Neural cell (in vitro differentiated cells): ENCODE results near the gene PCDHB5. TPM values are rescaled to one million over a fixed set of nuclear protein-coding genes. Genes with fewer than 3 reads are reported as not detected.

Experiments
- H2AFZ ChIP-seq: fragments of 200-600, 300-800 bp; sonication (generic), shearing (Covaris generic); 2 replicates; pipeline ENCODE4 v1.6.0; 2014; ENCODE audit warnings: low read depth, mild to moderate bottlenecking, antibody characterized with exemption, low read length, moderate library complexity
- H3F3A ChIP-seq: fragments of 200-600 bp; shearing (Covaris generic); 2 replicates; pipeline ENCODE4 v1.6.1; 2016; ENCODE audit warnings: mild to moderate bottlenecking, moderate library complexity, mixed read lengths, antibody characterized with exemption, low read length; ENCODE audit not compliant: insufficient read depth, poor library complexity, severe bottlenecking
- H3K27ac ChIP-seq: fragments of 200-600, 300-800 bp; sonication (generic), shearing (Covaris generic); 2 replicates; pipeline ENCODE4 v1.5.1; 2014; ENCODE audit warnings: mild to moderate bottlenecking, low read length, moderate library complexity
- H3K27me3 ChIP-seq: fragments of 300-800, 200-600 bp; sonication (generic), shearing (Covaris generic); 2 replicates; pipeline ENCODE4 v1.6.0; 2014; ENCODE audit warnings: mild to moderate bottlenecking, low read depth, low read length, moderate library complexity; ENCODE audit not compliant: insufficient read depth
- H3K36me3 ChIP-seq: fragments of 300-800, 200-600 bp; sonication (generic), shearing (Covaris generic); 2 replicates; pipeline ENCODE4 v1.5.1; 2014; ENCODE audit warnings: mild to moderate bottlenecking, antibody characterized with exemption, low read length, moderate library complexity; ENCODE audit not compliant: insufficient read depth
- H3K4me2 ChIP-seq: fragments of 300-800, 200-600 bp; sonication (generic), shearing (Covaris generic); 2 replicates; pipeline ENCODE4 v1.6.0; 2014; ENCODE audit warnings: mild to moderate bottlenecking, low read length
- H3K4me3 ChIP-seq: fragments of 300-800, 200-600 bp; sonication (generic), shearing (Covaris generic); 2 replicates; pipeline ENCODE4 v1.5.1; 2014; ENCODE audit warnings: mild to moderate bottlenecking, low read length, moderate library complexity
- H3K79me2 ChIP-seq: fragments of 200-600 bp; shearing (Covaris generic); replicated peaks from 2 replicates; pipeline ENCODE4 v1.6.0; 2014; ENCODE audit warnings: mild to moderate bottlenecking, low read length, moderate library complexity; ENCODE audit not compliant: insufficient read depth
- H3K9ac ChIP-seq: fragments of 300-800, 200-600 bp; sonication (generic), shearing (Covaris generic); 2 replicates; pipeline ENCODE4 v1.6.1; 2016; ENCODE audit warnings: mild to moderate bottlenecking, low read length, mixed read lengths
- H3K9me2 ChIP-seq: fragments of 200-600 bp; shearing (Covaris generic); 2 replicates; pipeline ENCODE4 v1.6.1; 2016; ENCODE audit warnings: mild to moderate bottlenecking, low read length, mixed read lengths; ENCODE audit not compliant: insufficient read depth
- H3K9me3 ChIP-seq: fragments of 200-600, 300-800 bp; sonication (generic), shearing (Covaris generic); 2 replicates; pipeline ENCODE4 v1.6.1; 2016; ENCODE audit warnings: mild to moderate bottlenecking, mixed run types, low read length, moderate library complexity, mixed read lengths
- H4K20me1 ChIP-seq: fragments of 200-600 bp; shearing (Covaris generic); 2 replicates; pipeline ENCODE4 v1.6.1; 2016; ENCODE audit warnings: mild to moderate bottlenecking, mixed run types; ENCODE audit not compliant: insufficient read depth
- POLR2AphosphoS5 ChIP-seq: IDR thresholded peaks from 2 replicates; pipeline ENCODE4 v1.6.1; 2012
- RAD21 ChIP-seq: fragments of 450-650 bp; conservative IDR thresholded peaks from 2 replicates; pipeline ENCODE4 v1.6.1; 2014; ENCODE audit warnings: antibody characterized with exemption, mild to moderate bottlenecking, moderate library complexity
- polyA plus RNA-seq: library from polyadenylated mRNA; depleted of rRNA; stranded (reverse); fragments of >200 nt; gene quantifications from 2 replicates; pipeline ENCODE4 v1.2.3, GENCODE V29; 2014

Gene PCDHB5
- polyA plus RNA-seq, 1 donor from 2014 or later: 4.7 TPM

GRCh38 chr5:141186897-141187512, 52.0 kb downstream of the PCDHB5 start, which contains the start of gene PCDHB9:
TSS of gene PCDHB9 (plus strand) at chr5:141187161. CDS start at chr5:141187319, 158 bp downstream.
- H3K4me3 ChIP-seq: peak within 1 kb of the TSS; percentile 28
- H2AFZ ChIP-seq: no peak within 1 kb of the TSS
- no peak for TF ChIP-seq POLR2AphosphoS5
- TF ChIP-seq RAD21: peak; percentile 27

More at GRCh38 chr5:141186897-141187512, 52.0 kb downstream of the PCDHB5 start, which contains the start of gene PCDHB9:
- Histone ChIP-seq H3K9me2 (no peaks in the 10 kb centered on the region), H3K79me2 (no peaks in the 10 kb centered on the region), H3K36me3 (no peaks in the 10 kb centered on the region), H3K4me2 (no peak within 1 kb of the TSS), H3K27me3 (no peaks in the 10 kb centered on the region), H3K9ac (no peak within 1 kb of the TSS), H3F3A (no peaks in the 10 kb centered on the region), H3K9me3 (peaks cover 7% of the 10 kb centered on the region), H4K20me1 (no peaks in the 10 kb centered on the region), H3K27ac (no peak within 1 kb of the TSS)

Other genes with a start within 250 kb of the PCDHB5 start
- gene PCDHAC1, start 208.9 kb upstream of the PCDHB5 start, polyA plus RNA-seq: 2.4 and 3.3 TPM in 2 replicates
- 7.6 and 9.3 TPM in 2 replicates for gene PCDHAC2, start 168.7 kb upstream of the PCDHB5 start, polyA plus RNA-seq
- gene PCDHB1, start 83.8 kb upstream of the PCDHB5 start, polyA plus RNA-seq: 0.10 TPM in 1 of 2 replicates, not detected in the other
- gene PCDHB2, start 40.6 kb upstream of the PCDHB5 start, polyA plus RNA-seq: 103 and 105 TPM in 2 replicates
- gene PCDHB3, start 34.7 kb upstream of the PCDHB5 start, polyA plus RNA-seq: 3.9 and 4.9 TPM in 2 replicates
- 4.2 and 4.3 TPM in 2 replicates for gene PCDHB4, start 13.4 kb upstream of the PCDHB5 start, polyA plus RNA-seq
- gene PCDHB6, start 14.9 kb downstream of the PCDHB5 start, polyA plus RNA-seq: 1.6 and 1.7 TPM in 2 replicates
- gene PCDHB7, start 37.4 kb downstream of the PCDHB5 start, polyA plus RNA-seq: 0.99 and 2.1 TPM in 2 replicates
- gene PCDHB8, start 42.6 kb downstream of the PCDHB5 start, polyA plus RNA-seq: 0.76 and 0.81 TPM in 2 replicates
- gene PCDHB16, start 47.2 kb downstream of the PCDHB5 start, polyA plus RNA-seq: 2.1 and 2.8 TPM in 2 replicates
- gene PCDHB9, start 52.0 kb downstream of the PCDHB5 start, polyA plus RNA-seq: 4.8 and 4.9 TPM in 2 replicates
- 8.7 and 9.6 TPM in 2 replicates for gene PCDHB10, start 57.1 kb downstream of the PCDHB5 start, polyA plus RNA-seq
- gene PCDHB11, start 64.4 kb downstream of the PCDHB5 start, polyA plus RNA-seq: 2.7 and 3.7 TPM in 2 replicates
- gene PCDHB12, start 73.5 kb downstream of the PCDHB5 start, polyA plus RNA-seq: 1.3 and 2.2 TPM in 2 replicates
- 1.0 and 1.6 TPM in 2 replicates for gene PCDHB13, start 78.7 kb downstream of the PCDHB5 start, polyA plus RNA-seq
- gene PCDHB14, start 88.1 kb downstream of the PCDHB5 start, polyA plus RNA-seq: 12.6 and 18.3 TPM in 2 replicates
- 11.2 and 13.7 TPM in 2 replicates for gene PCDHB15, start 110.2 kb downstream of the PCDHB5 start, polyA plus RNA-seq
- gene SLC25A2, start 168.8 kb downstream of the PCDHB5 start, polyA plus RNA-seq: not detected in 2 replicates
- 173 and 198 TPM in 2 replicates for gene TAF7, start 185.6 kb downstream of the PCDHB5 start, polyA plus RNA-seq
- 0.19 and 0.50 TPM in 2 replicates for gene PCDHGA1, start 195.3 kb downstream of the PCDHB5 start, polyA plus RNA-seq
- gene PCDHGA2, start 203.6 kb downstream of the PCDHB5 start, polyA plus RNA-seq: 0.21 and 0.26 TPM in 2 replicates
- gene PCDHGA3, start 208.6 kb downstream of the PCDHB5 start, polyA plus RNA-seq: 0.10 and 0.26 TPM in 2 replicates
- 0.46 and 0.68 TPM in 2 replicates for gene PCDHGB1, start 214.9 kb downstream of the PCDHB5 start, polyA plus RNA-seq
- gene PCDHGA4, start 219.8 kb downstream of the PCDHB5 start, polyA plus RNA-seq: 0.38 TPM in 1 of 2 replicates, not detected in the other
- 0.30 and 0.43 TPM in 2 replicates for gene PCDHGB2, start 224.8 kb downstream of the PCDHB5 start, polyA plus RNA-seq
- gene PCDHGA5, start 229.0 kb downstream of the PCDHB5 start, polyA plus RNA-seq: 0.25 TPM in 1 of 2 replicates, not detected in the other
- not detected in 2 replicates for gene PCDHGB3, start 235.0 kb downstream of the PCDHB5 start, polyA plus RNA-seq
- 0.09 TPM in 1 of 2 replicates, not detected in the other for gene PCDHGA6, start 238.7 kb downstream of the PCDHB5 start, polyA plus RNA-seq
- not detected in 2 replicates for gene PCDHGA7, start 247.5 kb downstream of the PCDHB5 start, polyA plus RNA-seq